Spleen (tissue), 11 donors: ENCODE results near the gene CCDC134. TPM values are rescaled to one million over a fixed set of nuclear protein-coding genes. Genes with fewer than 3 reads are reported as not detected.

Experiments used
- DNase-seq: peaks from one replicate; pipeline ENCODE4 v3.0.0-alpha.2; 2020
- H3K27ac ChIP-seq, 8 donors: fragments of 200-600 bp; sonication (generic) in 7 of 8; 1 replicate in 4 of 8; 2 replicates in 4 of 8; pipeline versions ENCODE4 v1.5.0 to v1.8.0; 2016 to 2021; ENCODE audit warnings: inconsistent platforms in 4 of 8, mild to moderate bottlenecking in 4 of 8, moderate library complexity in 1 of 8
- H3K27me3 ChIP-seq, 7 donors: fragments of 200-600 bp; sonication (generic) in 6 of 7; replicated peaks in 1 of 7; 1 replicate in 4 of 7; 2 replicates in 3 of 7; pipeline versions ENCODE4 v1.5.0 to v1.8.0; 2016 to 2021; ENCODE audit warnings: inconsistent platforms in 3 of 7, mild to moderate bottlenecking in 1 of 7
- H3K36me3 ChIP-seq, 6 donors: fragments of 200-600 bp; sonication (generic) in 5 of 6; 1 replicate in 4 of 6; 2 replicates in 2 of 6; pipeline versions ENCODE4 v1.5.0 to v1.8.0; 2016 to 2021; ENCODE audit warnings: inconsistent platforms in 2 of 6
- H3K4me1 ChIP-seq, 6 donors: fragments of 200-600 bp; sonication (generic) in 5 of 6; 1 replicate in 3 of 6; 2 replicates in 3 of 6; pipeline versions ENCODE4 v1.5.0 to v1.8.0; 2016 to 2021; ENCODE audit warnings: inconsistent platforms in 3 of 6
- H3K4me3 ChIP-seq, 8 donors: fragments of 200-600 bp; sonication (generic) in 7 of 8; 1 replicate in 4 of 8; 2 replicates in 4 of 8; pipeline versions ENCODE4 v1.5.0 to v1.8.0; 2016 to 2021; ENCODE audit warnings: inconsistent platforms in 4 of 8, mild to moderate bottlenecking in 4 of 8, moderate library complexity in 2 of 8
- H3K9me3 ChIP-seq, 8 donors: fragments of 200-600 bp; sonication (generic) in 7 of 8; 1 replicate in 4 of 8; 2 replicates in 4 of 8; pipeline versions ENCODE4 v1.5.0 to v1.8.0; 2016 to 2021; ENCODE audit warnings: inconsistent platforms in 4 of 8
- POLR2A ChIP-seq, 3 donors: fragments of 450-650 bp; IDR thresholded peaks; one replicate each; pipeline ENCODE4 v1.5.1; 2017; ENCODE audit warnings: antibody characterized with exemption in 3 of 3, mild to moderate bottlenecking in 1 of 3
- POLR2AphosphoS5 ChIP-seq, 3 donors: sonication (generic); formaldehyde crosslinking; IDR thresholded peaks; one replicate each; pipeline ENCODE4 v1.5.1; 2017; ENCODE audit warnings: antibody characterized with exemption in 3 of 3
- WGBS, 5 donors: extraction: QIAGEN DNeasy Blood & Tissue Kit in 3 of 5; methylation state at CpG; one replicate each; pipeline versions ENCODE4 v1.1.5 to v1.1.7; 2013 to 2018; 5-methylcytosine and 5-hydroxymethylcytosine counted together
- intact Hi-C: fragments of 100-400 bp; cut with DNase I; formaldehyde crosslinking; loops from one replicate; pipeline ENCODE4 v1.15.0; 2023; ENCODE audit warnings: low total_unique reads
- polyA plus RNA-seq, 3 donors: library from polyadenylated mRNA; stranded (reverse); fragments of 200-250 nt; gene quantifications; one replicate each; pipeline ENCODE4 v1.2.1, GENCODE V29; 2013
- total RNA-seq, 7 donors: library from RNA; depleted of rRNA in 3 of 7; stranded (reverse); fragments of >200 nt in 3 of 7; fragmentation: NEBNext Ultra II Directional in 4 of 7; extraction: Animal tissue kit (Norgen Biotek cat#: 25700) in 4 of 7; gene quantifications; one replicate each; pipeline versions ENCODE4 v1.1.0 to v1.2.1, GENCODE V29; 2016 to 2021
- TF ChIP-seq, protein P1 (sequence below), 11 experiments: fragments of 200-600 bp in 7 of 11; fragments of 450-650 bp in 4 of 11; sonication (generic) in 4 of 11; IDR thresholded peaks in 8 of 11; conservative IDR thresholded peaks in 3 of 11; 1 replicate in 7 of 11; 2 replicates in 4 of 11; pipeline versions ENCODE4 v1.4.0 to v1.8.0; 2016 to 2021; ENCODE audit warnings: antibody characterized with exemption in 11 of 11, inconsistent platforms in 4 of 11, mild to moderate bottlenecking in 1 of 11
- donor health status: healthy with polysubstance abuse.
- donor health status: DM: no; HTN: no; CAD: no; lungs with moderate emphysema.
- donor health status: DM: no; HTN: no; CAD: no.
- donor health status: Bipolar disorder and iron deficiency.
- donor health status: healthy.
- donor health status: DM: no; HTN: no; CAD: no.
- donor health status: DM: yes; HTN: yes; CAD: no.

CCDC134 gene
- total and polyA plus RNA-seq, 10 donors = 0.54 to 11.8 (median 9.3) TPM

DNA sequence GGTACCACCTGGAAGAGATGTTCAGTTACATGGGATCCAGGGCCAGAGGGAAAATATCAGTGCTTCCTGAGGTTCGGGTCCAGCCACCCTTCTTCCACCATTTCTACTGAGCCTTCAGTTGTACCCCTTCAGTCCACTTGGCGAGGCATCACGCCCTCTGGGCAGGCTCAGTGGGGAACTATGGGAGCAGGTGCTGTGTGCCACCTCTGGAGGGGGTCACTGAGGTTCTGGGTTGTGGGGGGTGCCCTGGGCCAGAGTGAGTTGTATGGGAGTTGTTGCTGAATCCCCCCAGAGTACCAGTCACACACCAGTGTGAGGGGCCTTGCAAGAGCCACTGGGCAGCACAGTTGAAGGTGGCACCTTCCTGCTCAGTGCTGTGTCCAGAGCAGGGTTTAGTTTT is 29.7 kb downstream of the CCDC134 start:
- H3K27me3 ChIP-seq = no peaks in the 10 kb centered on the region
- H3K4me1 ChIP-seq = peaks cover 21 to 76% (median 51%) of the 10 kb centered on the region in 6 donors
- no peak overlapping the region for H3K4me3 ChIP-seq
- DNase-seq = no peak
- peak overlapping the region in 1 of 8 donors; percentile 22 for H3K27ac ChIP-seq
- no peaks in the 10 kb centered on the region for H3K9me3 ChIP-seq
- 96 to 100% (median 98%) methylated on average over 3 of the region's 3 CpGs for WGBS, 5 donors
- TF ChIP-seq, protein P1, sequence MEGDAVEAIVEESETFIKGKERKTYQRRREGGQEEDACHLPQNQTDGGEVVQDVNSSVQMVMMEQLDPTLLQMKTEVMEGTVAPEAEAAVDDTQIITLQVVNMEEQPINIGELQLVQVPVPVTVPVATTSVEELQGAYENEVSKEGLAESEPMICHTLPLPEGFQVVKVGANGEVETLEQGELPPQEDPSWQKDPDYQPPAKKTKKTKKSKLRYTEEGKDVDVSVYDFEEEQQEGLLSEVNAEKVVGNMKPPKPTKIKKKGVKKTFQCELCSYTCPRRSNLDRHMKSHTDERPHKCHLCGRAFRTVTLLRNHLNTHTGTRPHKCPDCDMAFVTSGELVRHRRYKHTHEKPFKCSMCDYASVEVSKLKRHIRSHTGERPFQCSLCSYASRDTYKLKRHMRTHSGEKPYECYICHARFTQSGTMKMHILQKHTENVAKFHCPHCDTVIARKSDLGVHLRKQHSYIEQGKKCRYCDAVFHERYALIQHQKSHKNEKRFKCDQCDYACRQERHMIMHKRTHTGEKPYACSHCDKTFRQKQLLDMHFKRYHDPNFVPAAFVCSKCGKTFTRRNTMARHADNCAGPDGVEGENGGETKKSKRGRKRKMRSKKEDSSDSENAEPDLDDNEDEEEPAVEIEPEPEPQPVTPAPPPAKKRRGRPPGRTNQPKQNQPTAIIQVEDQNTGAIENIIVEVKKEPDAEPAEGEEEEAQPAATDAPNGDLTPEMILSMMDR (IDR thresholded peaks at IDR 0.05 in 8 of 11, conservative IDR thresholded peaks at IDR 0.05 in 3 of 11) = no peak
- TF ChIP-seq POLR2A (IDR thresholded peaks at IDR 0.05) (no peak), POLR2AphosphoS5 (IDR thresholded peaks at IDR 0.05) (no peak)
- peaks cover 0 to 19% (median 3%) of the 10 kb centered on the region in 6 donors for H3K36me3 ChIP-seq
- intact Hi-C loops = no loop called here

DNA sequence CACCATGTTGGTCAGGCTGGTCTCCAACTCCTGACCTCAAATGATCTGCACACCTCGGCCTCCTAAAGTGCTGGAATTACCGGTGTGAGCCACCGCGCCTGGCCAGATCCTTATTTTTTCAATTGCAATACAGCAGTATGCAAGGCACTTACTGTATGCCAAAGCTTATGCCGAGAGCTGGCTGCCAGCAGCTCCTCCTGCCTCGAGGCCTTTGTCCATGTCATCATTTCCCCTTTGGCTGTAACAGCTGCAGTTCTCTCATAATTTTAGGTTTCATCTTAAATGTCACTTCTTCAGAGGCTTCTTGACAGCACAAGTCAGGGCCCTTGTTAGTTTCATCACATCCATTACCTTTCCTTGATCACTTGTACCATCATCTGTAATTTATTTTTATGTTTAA is 30.9 kb downstream of the CCDC134 start:
- intact Hi-C loops = no loop called here
- H3K4me1 ChIP-seq = peaks cover 23 to 76% (median 48%) of the 10 kb centered on the region in 6 donors
- TF ChIP-seq POLR2A (IDR thresholded peaks at IDR 0.05) = no peak
- TF ChIP-seq POLR2AphosphoS5 (IDR thresholded peaks at IDR 0.05) = peak in 1 of 3 donors; percentile 8
- H3K27me3 ChIP-seq = no peaks in the 10 kb centered on the region
- no peaks in the 10 kb centered on the region for H3K9me3 ChIP-seq
- DNase-seq = no peak
- H3K36me3 ChIP-seq = peaks cover 0 to 19% (median 5%) of the 10 kb centered on the region in 6 donors
- peak overlapping the region in 7 of 8 donors; percentile 92 to 98 (median 96) for H3K27ac ChIP-seq
- H3K4me3 ChIP-seq = no peak overlapping the region
- WGBS, 5 donors = 45 to 64% (median 51%) methylated on average over 6 of the region's 6 CpGs

DNA sequence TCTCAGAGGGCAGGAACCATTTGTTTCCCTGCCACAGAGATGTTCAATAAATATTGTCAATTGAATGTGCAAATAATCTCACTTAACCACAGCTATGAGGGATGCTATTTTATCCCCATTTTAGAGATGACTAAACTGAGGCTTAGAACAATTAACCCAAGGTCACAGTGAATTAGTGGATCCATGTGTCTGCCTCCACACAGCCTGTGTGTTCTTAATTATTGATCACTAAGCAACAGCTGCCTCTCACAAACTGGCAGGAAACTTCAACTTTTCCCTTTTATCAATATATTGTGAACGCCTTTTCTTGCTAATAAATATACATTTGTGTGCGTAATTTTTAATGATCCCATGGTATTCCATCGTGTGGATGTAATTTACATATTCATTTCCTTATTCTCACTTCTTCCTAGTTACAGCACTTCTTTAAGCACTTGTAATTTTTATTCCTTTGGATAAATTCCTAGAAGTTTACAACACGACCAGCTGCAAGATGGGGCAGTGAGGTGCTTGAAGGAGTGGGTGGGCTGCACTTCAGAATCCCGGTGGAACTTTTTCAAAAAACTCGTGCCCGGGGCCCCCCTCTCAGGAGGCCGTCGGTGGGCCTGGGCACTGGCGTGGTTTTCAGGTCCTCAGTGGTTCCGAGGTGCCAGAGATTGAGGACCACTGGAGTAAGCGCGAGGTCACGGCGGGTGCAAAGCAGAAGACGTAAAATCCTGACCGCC is 31.5 kb downstream of the CCDC134 start:
- TF ChIP-seq, protein P1 (IDR thresholded peaks at IDR 0.05 in 8 of 11, conservative IDR thresholded peaks at IDR 0.05 in 3 of 11) = no peak
- TF ChIP-seq POLR2AphosphoS5 (IDR thresholded peaks at IDR 0.05) (no peak), POLR2A (IDR thresholded peaks at IDR 0.05) (no peak)
- H3K27ac ChIP-seq = peak overlapping the region; percentile 90 to 98 (median 96)
- H3K4me1 ChIP-seq = peaks cover 16 to 76% (median 43%) of the 10 kb centered on the region in 6 donors
- intact Hi-C loops = no loop called here
- peak overlapping the region; percentile 45 to 97 (median 85) for H3K4me3 ChIP-seq
- H3K27me3 ChIP-seq = no peaks in the 10 kb centered on the region
- no peaks in the 10 kb centered on the region for H3K9me3 ChIP-seq
- 11 to 15% (median 12%) methylated on average over 16 to 17 of the region's 17 CpGs for WGBS, 5 donors
- peaks cover 0 to 19% (median 11%) of the 10 kb centered on the region in 6 donors for H3K36me3 ChIP-seq
- no peak for DNase-seq

DNA sequence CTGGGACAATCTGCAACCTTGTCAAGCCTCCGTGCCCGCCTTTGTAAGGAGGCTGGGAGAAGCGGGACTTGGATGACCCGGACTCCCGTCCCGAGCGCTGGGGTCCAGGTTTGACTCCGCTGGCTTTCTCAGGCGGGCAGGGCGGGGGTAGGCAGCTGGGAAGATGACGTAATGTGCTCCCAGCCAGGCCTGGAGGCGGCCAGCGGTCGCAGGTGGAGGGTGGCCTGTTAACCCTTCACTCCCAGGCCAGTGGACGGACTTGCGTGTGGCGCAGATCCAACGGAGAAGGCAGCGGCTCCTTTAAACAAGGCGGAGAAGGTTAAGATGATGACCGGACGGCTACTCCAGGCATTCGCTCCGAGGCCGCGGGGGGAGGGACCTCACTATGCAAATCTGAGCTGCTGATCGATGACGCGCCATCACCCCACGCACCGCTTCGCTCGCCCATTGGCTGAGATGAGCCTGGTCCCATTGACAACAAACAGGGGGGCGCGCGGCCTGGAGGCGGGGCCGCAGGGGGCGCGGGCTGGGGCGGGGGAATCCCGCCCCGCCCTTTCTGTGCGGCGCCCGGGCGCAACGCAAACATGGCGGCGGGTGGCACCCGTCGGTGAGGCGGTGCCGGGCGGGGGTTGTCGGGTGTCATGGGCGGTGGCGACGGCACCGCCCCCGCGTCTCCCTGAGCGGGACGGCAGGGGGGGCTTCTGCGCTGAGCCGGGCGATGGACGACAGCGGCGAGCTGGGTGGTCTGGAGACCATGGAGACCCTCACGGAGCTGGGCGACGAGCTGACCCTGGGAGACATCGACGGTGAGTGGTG is 32.3 kb downstream of the CCDC134 start, which contains the start of gene SREBF2:
Gene SREBF2 (plus strand): TSS at position 553 of the 816 bp plus-strand sequence. CDS start 166 bp downstream, at position 719.
- H3K36me3 ChIP-seq = peaks cover 0 to 21% (median 12%) of the 10 kb centered on the region in 6 donors
- peak within 1 kb of the TSS; percentile 71 to 97 (median 86) for H3K4me3 ChIP-seq
- peak; percentile 97 to 98 (median 97) for TF ChIP-seq POLR2AphosphoS5 (IDR thresholded peaks at IDR 0.05)
- TF ChIP-seq, protein P1 (IDR thresholded peaks at IDR 0.05 in 8 of 11, conservative IDR thresholded peaks at IDR 0.05 in 3 of 11) = peak in 3 of 11 experiments; percentile 8 to 34 (median 13)
- TF ChIP-seq POLR2A (IDR thresholded peaks at IDR 0.05) = peak; percentile 63 to 73 (median 71)
- peaks cover 13 to 70% (median 40%) of the 10 kb centered on the region in 6 donors for H3K4me1 ChIP-seq
- H3K27me3 ChIP-seq = no peaks in the 10 kb centered on the region
- no peaks in the 10 kb centered on the region for H3K9me3 ChIP-seq
- 0 to 1% (median 0%) methylated on average over 33 to 75 of the region's 75 CpGs for WGBS, 5 donors
- peak; percentile 99 for DNase-seq
- H3K27ac ChIP-seq = peak within 1 kb of the TSS; percentile 90 to 98 (median 96)
- intact Hi-C loops = no loop called here
